ENCODE results near the gene EML1. TPM values are rescaled to one million over a fixed set of nuclear protein-coding genes. Genes with fewer than 3 reads are reported as not detected.

The EML1 gene
- total and polyA plus RNA-seq, 3 donors from 2014 or later, result 18.1 to 22.7 (median 22.0) TPM

DNA sequence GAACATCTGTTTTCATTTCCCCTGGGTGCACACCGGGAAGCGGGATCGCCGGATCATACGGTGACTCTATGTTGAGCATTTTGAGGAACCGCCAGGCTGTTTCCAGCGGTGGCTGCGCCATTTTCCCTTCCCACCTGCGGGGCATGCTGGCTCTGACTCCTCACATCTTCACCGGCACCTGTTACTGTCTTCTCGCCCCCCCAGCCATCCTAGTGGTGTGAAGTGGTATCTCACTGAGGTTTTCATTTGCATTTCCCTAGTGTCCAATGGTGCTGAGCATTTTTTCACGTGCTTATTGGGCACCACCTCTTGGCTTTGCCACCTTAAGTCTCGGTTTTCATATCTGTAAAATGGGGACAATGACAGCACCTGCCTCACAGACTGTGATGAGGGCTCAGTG, 44.1 kb upstream of the EML1 start:
- H3K27ac ChIP-seq, result no peak overlapping the region

DNA sequence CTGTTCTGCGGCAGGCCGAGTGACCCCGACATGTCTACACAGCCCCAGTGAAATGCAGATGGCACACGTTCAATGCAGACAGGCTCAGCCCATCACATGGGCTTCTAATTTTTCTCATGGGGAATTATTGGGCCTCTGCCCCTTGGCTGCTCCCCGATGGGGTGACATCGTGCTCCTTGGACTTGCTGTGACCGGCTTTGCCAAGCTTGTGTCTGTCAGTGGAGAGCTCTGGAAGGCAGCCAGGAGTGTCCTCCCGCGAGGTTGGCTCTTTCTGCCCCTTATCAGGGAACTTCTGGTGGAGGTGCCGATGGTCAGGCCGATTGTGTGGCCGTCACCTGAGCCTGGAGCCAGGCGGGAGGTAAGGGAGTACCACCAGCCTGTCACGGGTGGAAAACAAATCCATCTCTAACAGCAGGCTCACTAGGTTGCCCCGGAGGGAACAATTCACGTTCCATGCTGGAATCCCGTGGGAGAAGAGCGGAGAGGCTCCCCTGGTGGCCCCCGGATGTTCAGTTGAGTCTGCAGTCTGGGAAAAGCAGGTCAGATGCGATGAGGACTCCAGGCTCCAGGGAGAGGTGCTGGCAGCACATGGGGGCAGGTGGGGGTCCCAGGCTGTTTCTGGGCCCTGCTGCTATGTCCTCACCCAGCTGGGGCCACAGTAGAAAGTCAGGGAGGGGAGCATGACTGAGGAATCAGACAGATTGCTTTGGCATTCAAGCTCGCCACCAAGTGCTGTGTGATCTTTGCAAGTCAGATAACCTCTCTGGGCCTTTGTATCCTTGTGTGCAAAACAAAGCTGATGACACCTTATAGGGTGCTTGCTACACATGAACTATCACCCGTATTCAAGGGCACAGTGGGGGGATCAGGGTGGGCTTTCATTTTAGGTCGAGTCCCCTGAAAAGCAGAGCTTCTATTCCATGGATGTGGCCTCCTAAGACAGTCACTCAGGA, 43.2 kb upstream of the EML1 start:
- intact Hi-C loops (cut with DNase I; ENCODE audit: low total_unique reads), result no loop called here
- Histone ChIP-seq H3K4me1 (peaks cover 23% of the 10 kb centered on the region), H3K27ac (no peak overlapping the region)

More for the DNA sequence above, 44.1 kb upstream of the EML1 start:
- no peak for DNase-seq
- WGBS, 2 donors, result 84 to 87% methylated on average over 13 of the region's 13 CpGs
- Histone ChIP-seq H3K36me3 (ENCODE audit: low read depth, missing control alignments) (no peaks in the 10 kb centered on the region), H3K27me3 (no peaks in the 10 kb centered on the region), H3K9me3 (no peaks in the 10 kb centered on the region), H3K4me3 (no peak overlapping the region), H3K4me1 (peaks cover 20% of the 10 kb centered on the region)
- intact Hi-C loops (cut with DNase I; ENCODE audit: low total_unique reads), result no loop called here
- TF ChIP-seq, protein P1, sequence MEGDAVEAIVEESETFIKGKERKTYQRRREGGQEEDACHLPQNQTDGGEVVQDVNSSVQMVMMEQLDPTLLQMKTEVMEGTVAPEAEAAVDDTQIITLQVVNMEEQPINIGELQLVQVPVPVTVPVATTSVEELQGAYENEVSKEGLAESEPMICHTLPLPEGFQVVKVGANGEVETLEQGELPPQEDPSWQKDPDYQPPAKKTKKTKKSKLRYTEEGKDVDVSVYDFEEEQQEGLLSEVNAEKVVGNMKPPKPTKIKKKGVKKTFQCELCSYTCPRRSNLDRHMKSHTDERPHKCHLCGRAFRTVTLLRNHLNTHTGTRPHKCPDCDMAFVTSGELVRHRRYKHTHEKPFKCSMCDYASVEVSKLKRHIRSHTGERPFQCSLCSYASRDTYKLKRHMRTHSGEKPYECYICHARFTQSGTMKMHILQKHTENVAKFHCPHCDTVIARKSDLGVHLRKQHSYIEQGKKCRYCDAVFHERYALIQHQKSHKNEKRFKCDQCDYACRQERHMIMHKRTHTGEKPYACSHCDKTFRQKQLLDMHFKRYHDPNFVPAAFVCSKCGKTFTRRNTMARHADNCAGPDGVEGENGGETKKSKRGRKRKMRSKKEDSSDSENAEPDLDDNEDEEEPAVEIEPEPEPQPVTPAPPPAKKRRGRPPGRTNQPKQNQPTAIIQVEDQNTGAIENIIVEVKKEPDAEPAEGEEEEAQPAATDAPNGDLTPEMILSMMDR (IDR thresholded peaks at IDR 0.05), result peak in 1 of 3 experiments; percentile 35
- TF ChIP-seq POLR2A (IDR thresholded peaks at IDR 0.05), result no peak

DNA sequence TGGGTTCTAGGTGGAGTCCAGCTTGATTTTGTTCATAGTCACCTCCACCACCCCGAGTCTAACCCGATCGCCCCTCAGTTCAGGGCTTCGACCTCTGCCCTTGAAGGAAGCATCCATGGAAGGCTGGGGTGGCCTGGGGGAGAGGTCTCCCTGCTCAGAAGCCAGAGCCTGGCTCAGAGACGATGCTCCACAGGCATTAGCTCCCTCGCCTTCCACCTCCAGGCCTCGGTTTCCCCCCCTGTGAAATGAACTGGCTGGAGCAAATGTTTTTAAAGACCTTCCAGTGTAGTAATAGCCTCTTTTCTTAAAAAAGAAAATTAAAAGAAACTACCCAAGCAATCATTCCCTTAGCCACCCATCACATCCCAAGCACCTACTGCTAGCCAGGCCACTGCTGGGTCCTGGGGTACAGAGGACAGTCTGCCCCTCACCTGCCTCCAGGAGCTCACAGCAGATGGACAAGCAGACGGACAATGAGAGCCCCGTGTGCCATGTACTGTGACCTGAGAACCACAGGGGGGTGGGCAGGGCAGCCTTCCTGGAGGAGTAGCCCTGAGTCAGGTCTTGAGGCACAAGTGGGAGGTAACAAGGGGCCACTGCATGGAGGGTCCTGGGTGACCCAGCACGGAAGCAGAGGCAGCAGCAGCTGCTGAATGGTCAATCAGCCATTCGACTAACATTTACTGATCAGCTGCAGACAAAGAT, 42.3 kb upstream of the EML1 start:
- DNase-seq, result no peak
- TF ChIP-seq POLR2A (IDR thresholded peaks at IDR 0.05), result no peak
- TF ChIP-seq, protein P1 (IDR thresholded peaks at IDR 0.05), result no peak
- Histone ChIP-seq H3K27me3 (no peaks in the 10 kb centered on the region), H3K4me1 (peaks cover 26% of the 10 kb centered on the region), H3K9me3 (no peaks in the 10 kb centered on the region), H3K27ac (no peak overlapping the region), H3K36me3 (ENCODE audit: low read depth, missing control alignments) (no peaks in the 10 kb centered on the region), H3K4me3 (no peak overlapping the region)
- 84 to 89% methylated on average over 8 to 11 of the region's 11 CpGs for WGBS, 2 donors
- intact Hi-C loops (cut with DNase I; ENCODE audit: low total_unique reads), result no loop called here

More for the DNA sequence above, 43.2 kb upstream of the EML1 start:
- 45 to 61% methylated on average over 22 to 23 of the region's 23 CpGs for WGBS, 2 donors
- no peak overlapping the region for H3K4me3 ChIP-seq
- no peaks in the 10 kb centered on the region for H3K9me3 ChIP-seq
- TF ChIP-seq, protein P1 (IDR thresholded peaks at IDR 0.05), result no peak
- no peak for TF ChIP-seq POLR2A (IDR thresholded peaks at IDR 0.05)
- no peaks in the 10 kb centered on the region for H3K27me3 ChIP-seq
- H3K36me3 ChIP-seq (ENCODE audit: low read depth, missing control alignments), result no peaks in the 10 kb centered on the region
- peak; percentile 68 for DNase-seq

DNA sequence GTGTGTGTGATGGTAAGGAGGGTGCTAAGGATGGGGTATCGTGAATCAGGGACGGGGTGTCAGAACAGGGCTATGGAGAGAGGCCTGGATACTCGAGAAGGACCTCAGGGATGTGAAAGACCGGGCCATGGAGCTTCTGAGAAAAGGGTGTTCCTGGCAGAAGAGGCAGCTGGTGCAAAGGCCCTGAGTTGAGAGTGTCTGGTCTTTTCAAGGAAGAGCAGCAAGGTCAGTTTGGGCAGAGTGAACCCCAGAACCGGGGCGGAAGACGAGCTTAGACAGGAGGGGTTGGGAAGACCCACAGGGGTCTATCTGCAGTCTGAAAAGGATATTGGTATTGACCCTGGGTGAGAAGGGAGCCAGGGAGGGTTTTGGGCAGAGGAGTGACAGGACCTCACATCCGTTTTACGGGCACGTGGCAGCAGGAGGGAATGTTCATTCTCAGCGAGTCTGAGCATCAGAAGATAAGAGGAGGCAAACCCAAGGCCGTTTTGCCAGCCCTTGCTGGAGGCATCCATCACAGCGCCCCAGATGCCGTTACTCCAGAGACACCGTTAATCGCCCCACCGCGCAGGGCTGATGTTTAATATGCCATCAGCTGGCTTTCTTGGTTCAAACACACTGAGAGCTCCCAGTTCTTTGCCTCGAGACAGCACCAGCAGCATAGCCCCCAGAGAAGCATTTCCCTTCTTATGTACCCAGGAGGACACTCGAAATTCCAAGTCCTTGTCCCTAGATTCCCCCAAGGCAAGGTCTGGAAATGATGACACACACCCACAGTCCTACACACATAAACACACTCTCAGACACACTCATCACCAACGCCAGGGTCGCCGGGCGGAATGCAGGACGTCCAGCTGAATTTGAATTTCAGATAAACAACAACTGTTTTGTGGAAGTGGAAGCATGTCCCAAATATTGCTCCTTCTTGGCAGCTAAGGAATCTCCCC, 41.4 kb upstream of the EML1 start:
- Histone ChIP-seq H3K27me3 (no peaks in the 10 kb centered on the region), H3K36me3 (ENCODE audit: low read depth, missing control alignments) (no peaks in the 10 kb centered on the region), H3K9me3 (no peaks in the 10 kb centered on the region), H3K4me3 (no peak overlapping the region), H3K27ac (peak overlapping the region in 1 of 2 donors; percentile 30), H3K4me1 (peaks cover 24% of the 10 kb centered on the region)
- intact Hi-C loops (cut with DNase I; ENCODE audit: low total_unique reads), result no loop called here
- no peak for DNase-seq
- TF ChIP-seq, protein P1 (IDR thresholded peaks at IDR 0.05), result no peak
- TF ChIP-seq POLR2A (IDR thresholded peaks at IDR 0.05), result no peak
- WGBS, 2 donors, result 57 to 68% methylated on average over 25 of the region's 25 CpGs
